Tibial artery (tissue), 4 donors: ENCODE results near the gene TNFSF11.

Experiments
- DNase-seq, 2 donors: peaks; one replicate each; pipeline ENCODE4 v3.0.0-alpha.2; 2019
- H3K27ac ChIP-seq, 2 donors: fragments of 200-600 bp; sonication (generic) in 1 of 2; 1 replicate in 1 of 2; 2 replicates in 1 of 2; pipeline ENCODE4 v1.5.1; 2018 to 2019; ENCODE audit warnings: mild to moderate bottlenecking in 1 of 2
- H3K27me3 ChIP-seq, 2 donors: fragments of 200-600 bp; sonication (generic) in 1 of 2; one replicate each; pipeline versions ENCODE4 v1.5.1 to v1.6.0; 2016 to 2019
- H3K36me3 ChIP-seq, 3 donors: fragments of 200-600 bp; sonication (generic) in 2 of 3; one replicate each; pipeline ENCODE4 v1.5.1; 2016 to 2019; ENCODE audit warnings: mild to moderate bottlenecking in 2 of 3
- H3K4me1 ChIP-seq, 4 donors: fragments of 200-600 bp; sonication (generic) in 2 of 4; 1 replicate in 3 of 4; 2 replicates in 1 of 4; pipeline ENCODE4 v1.5.1; 2016 to 2019
- H3K4me3 ChIP-seq, 2 donors: fragments of 200-600 bp; sonication (generic) in 1 of 2; 1 replicate in 1 of 2; 2 replicates in 1 of 2; pipeline ENCODE4 v1.5.1; 2018 to 2019; ENCODE audit warnings: mild to moderate bottlenecking in 2 of 2
- H3K9me3 ChIP-seq, 3 donors: fragments of 200-600 bp; sonication (generic) in 1 of 3; one replicate each; pipeline ENCODE4 v1.5.1; 2016 to 2019
- CTCF ChIP-seq, 2 experiments: fragments of 200-600 bp in 1 of 2; fragments of 450-650 bp in 1 of 2; IDR thresholded peaks; one replicate each; pipeline ENCODE4 v1.5.1; 2017 to 2019; ENCODE audit warnings: antibody characterized with exemption in 2 of 2, mild to moderate bottlenecking in 1 of 2, moderate library complexity in 1 of 2
- intact Hi-C: fragments of 100-400 bp; cut with DNase I; formaldehyde crosslinking; loops from one replicate; pipeline ENCODE4 v1.15.0; 2023; ENCODE audit warnings: low total_unique reads

The TNFSF11 gene

GRCh38 chr13:42654722-42655121, 80.8 kb downstream of the TNFSF11 start:
- no peak for TF ChIP-seq CTCF (IDR thresholded peaks at IDR 0.05)
- no peak for DNase-seq
- intact Hi-C loops, result no loop called here
- no peak overlapping the region for H3K4me3 ChIP-seq
- peaks cover 0 to 4% of the 10 kb centered on the region in 2 donors for H3K27me3 ChIP-seq
- no peaks in the 10 kb centered on the region for H3K4me1 ChIP-seq
- H3K9me3 ChIP-seq, result no peaks in the 10 kb centered on the region
- H3K36me3 ChIP-seq, result no peaks in the 10 kb centered on the region
- H3K27ac ChIP-seq, result no peak overlapping the region

GRCh38 chr13:42656161-42656560, 82.2 kb downstream of the TNFSF11 start:
- TF ChIP-seq CTCF (IDR thresholded peaks at IDR 0.05), result no peak
- Histone ChIP-seq H3K9me3 (no peaks in the 10 kb centered on the region), H3K27ac (no peak overlapping the region), H3K4me3 (no peak overlapping the region), H3K4me1 (no peaks in the 10 kb centered on the region), H3K27me3 (peaks cover 0 to 4% of the 10 kb centered on the region in 2 donors), H3K36me3 (no peaks in the 10 kb centered on the region)
- intact Hi-C loops, result no loop called here
- no peak for DNase-seq

GRCh38 chr13:42656958-42657357, 83.0 kb downstream of the TNFSF11 start:
- Histone ChIP-seq H3K27ac (no peak overlapping the region), H3K4me1 (no peaks in the 10 kb centered on the region), H3K4me3 (no peak overlapping the region), H3K27me3 (peaks cover 0 to 4% of the 10 kb centered on the region in 2 donors), H3K36me3 (no peaks in the 10 kb centered on the region), H3K9me3 (no peaks in the 10 kb centered on the region)
- no peak for TF ChIP-seq CTCF (IDR thresholded peaks at IDR 0.05)
- DNase-seq, result no peak
- intact Hi-C loops, result no loop called here
